ENCODE data around the gene CRYL1.

GRCh38 chr13:20466371-20466770 is 59.3 kb downstream of the CRYL1 start:
- TF ChIP-seq POLR2AphosphoS5 (IDR thresholded peaks at IDR 0.05), result no peak
- no peak for TF ChIP-seq REST (IDR thresholded peaks at IDR 0.05; ENCODE audit: borderline replicate concordance)
- TF ChIP-seq CTCF (IDR thresholded peaks at IDR 0.05; ENCODE audit: poor library complexity, severe bottlenecking), result no peak

Measured in neural cell (in vitro differentiated cells).